GM18507 (cell line): ENCODE results near the gene CTDSP2.

Experiments
- DNase-seq: peaks from one replicate; pipeline ENCODE4 v3.0.0; 2011; ENCODE audit warnings: low read depth; ENCODE audit not compliant: insufficient read length; ENCODE audit errors: extremely low spot score
- FAIRE-seq: peaks from 2 replicates; lab custom pipeline; 2011; peaks lifted over from hg19 to GRCh38; lab: Jason Lieb, UNC

The CTDSP2 gene

DNA sequence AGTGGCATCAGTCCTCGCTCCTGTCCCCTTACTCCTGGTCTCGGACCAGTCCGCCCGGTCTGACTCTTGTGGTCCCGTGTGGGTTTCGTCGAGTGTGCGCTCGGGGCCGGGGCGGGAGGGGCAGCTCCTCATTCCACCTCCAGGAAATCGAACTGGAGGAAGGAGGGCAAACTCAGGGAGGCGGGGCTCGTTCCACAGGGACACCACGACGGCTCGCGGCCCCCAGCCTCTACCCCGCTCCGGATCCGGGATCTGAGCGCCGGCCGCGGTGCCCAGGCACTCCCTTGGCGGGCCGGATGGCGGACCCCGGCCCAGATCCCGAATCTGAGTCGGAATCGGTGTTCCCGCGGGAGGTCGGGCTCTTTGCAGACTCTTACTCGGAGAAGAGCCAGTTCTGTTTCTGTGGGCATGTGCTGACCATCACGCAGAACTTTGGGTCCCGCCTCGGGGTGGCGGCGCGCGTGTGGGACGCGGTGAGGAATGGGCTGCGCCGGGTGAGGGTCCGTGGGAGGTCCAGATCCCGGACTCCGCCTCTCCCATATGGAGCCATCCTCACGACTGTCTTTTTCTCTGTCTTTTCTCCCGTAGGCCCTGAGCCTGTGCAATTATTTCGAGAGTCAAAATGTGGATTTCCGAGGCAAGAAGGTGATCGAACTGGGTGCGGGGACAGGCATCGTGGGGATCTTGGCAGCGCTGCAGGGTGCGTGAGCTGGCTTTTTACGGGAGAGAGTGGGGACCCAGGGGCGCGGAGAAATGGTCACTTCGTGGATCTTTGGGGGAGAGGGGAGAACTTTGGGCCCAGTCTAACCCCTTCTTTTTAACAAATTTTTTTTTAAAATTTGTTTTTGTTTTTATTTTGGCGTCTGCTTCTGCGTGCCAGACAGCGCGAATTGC, 73.9 kb downstream of the CTDSP2 start, which contains the start of gene EEF1AKMT3:
Gene EEF1AKMT3 (plus strand): TSS at position 186 of the 894 bp plus-strand sequence. CDS start 111 bp downstream, at position 297.
- no peak for DNase-seq
- FAIRE-seq, result no peak

DNA sequence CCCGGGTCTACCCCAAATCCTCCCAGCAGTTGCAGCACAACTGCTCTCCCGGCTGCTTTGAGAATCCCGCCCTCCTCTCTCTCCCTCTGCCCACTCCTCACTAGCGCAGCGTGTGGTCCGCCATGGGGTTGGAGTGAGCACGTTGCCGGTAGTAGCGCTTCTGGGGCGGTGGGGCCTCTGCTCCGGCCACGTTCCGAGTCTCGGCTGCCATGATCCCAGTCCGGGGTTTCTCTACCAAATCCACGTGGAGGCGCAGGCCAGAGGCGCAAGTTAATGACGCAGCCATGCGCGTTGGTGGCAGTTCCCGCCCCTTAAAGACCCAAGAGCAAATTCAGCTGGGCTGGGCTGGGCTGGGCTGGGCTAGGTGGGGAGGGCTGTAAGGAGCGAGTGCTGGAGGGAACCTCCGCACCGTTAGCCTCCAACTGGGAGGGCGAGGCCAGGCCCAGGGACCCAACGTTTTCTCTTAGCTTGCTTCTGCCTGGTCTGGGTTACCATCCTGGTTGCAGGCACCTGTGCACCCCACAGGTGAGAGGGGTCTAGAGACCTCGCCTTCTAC, 74.6 kb downstream of the CTDSP2 start, which contains the start of gene METTL1:
Gene METTL1 (minus strand): TSS at position 233 of the 556 bp plus-strand sequence. CDS start 22 bp downstream, at position 211.
- FAIRE-seq, result peak; percentile 91
- peak; percentile 88 for DNase-seq

DNA sequence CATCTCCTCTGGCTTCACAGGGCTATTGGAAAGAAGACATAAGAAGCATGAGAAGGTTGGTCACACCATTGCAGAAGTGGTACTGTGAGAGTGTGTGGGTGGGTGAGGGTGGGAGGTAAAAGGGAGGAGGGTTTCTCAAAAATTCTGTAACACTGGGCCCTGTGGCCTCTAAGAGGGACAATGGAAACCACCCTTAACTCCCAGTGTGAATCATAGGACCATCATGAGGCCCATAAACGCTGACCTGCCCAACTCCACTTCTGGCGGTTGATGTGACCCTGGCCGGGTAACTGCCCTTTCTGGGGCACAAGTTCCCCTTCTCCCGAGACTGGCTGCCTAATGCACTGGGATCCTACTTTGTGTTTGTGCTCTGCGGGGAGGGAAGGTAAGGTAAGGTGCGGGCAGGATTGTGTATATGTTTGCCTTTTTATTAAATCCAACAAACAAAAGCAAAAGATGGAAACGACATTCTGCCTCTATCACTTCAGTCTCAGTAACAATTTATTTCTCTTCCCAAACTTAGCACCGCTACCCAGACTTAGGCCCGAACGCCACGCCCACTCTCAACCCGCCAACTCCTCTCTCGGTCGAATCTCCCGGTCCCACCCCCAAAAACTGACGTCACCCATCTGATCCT, 75.2 kb downstream of the CTDSP2 start:
- DNase-seq (peak; percentile 71), FAIRE-seq (no peak)

DNA sequence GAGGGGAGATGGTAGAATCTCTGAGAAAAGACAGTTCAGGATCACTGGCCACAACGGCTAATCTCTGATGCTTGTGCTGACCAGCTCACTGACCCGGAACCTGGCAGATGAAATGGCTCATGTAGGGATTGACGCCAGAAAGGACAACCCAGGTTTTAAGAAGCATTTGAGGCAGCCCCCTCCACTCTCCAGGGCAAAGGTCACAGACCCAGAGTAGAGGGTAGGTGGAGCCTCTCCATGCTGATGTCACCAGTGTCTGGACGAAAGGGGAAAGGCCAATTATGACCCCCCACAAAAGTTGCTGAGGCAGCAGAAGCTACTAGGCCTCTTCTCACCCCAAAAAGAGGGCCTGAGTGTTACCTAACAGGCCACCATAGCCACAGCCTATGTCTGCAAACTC, 75.8 kb downstream of the CTDSP2 start:
- FAIRE-seq (no peak), DNase-seq (no peak)
